ENCODE data around the gene ZNF44. TPM values are rescaled to one million over a fixed set of nuclear protein-coding genes. Genes with fewer than 3 reads are reported as not detected.

The ZNF44 gene
- total and polyA plus RNA-seq, 2 experiments from 2014 or later: 4.1 to 4.3 TPM

GRCh38 chr19:12272386-12272785 lies 22.3 kb downstream of the ZNF44 start:
- no peaks in the 10 kb centered on the region for H4K20me1 ChIP-seq (replicated peaks; ENCODE audit: insufficient read depth)
- Mint-ChIP-seq H3K9me3 (peaks cover 95% of the 10 kb centered on the region), H3K36me3 (ENCODE audit: low read depth) (peaks cover 63% of the 10 kb centered on the region), H3K27ac (no peak overlapping the region), H3K4me3 (no peak overlapping the region), H3K4me1 (no peaks in the 10 kb centered on the region), H3K27me3 (ENCODE audit: insufficient read depth, low read depth, poor library complexity) (peaks cover 2% of the 10 kb centered on the region)
- TF ChIP-seq ZNF462 (CRISPR knock-in tag; IDR thresholded peaks at IDR 0.05) (no peak), ETS1 (IDR thresholded peaks at IDR 0.05) (no peak), CREB1 (CRISPR knock-in tag; IDR thresholded peaks at IDR 0.05; ENCODE audit: low read depth) (no peak)
- H3F3A ChIP-seq (replicated peaks; ENCODE audit: low read depth): no peaks in the 10 kb centered on the region
- H3K4me3 ChIP-seq: no peak overlapping the region
- DNase-seq (ENCODE audit: low spot score): no peak
- H2AFZ ChIP-seq: no peak overlapping the region
- no peak for ATAC-seq
- H3K27ac ChIP-seq (ENCODE audit: low read depth): no peak overlapping the region
- no peaks in the 10 kb centered on the region for H3K4me1 ChIP-seq (ENCODE audit: insufficient read depth)
- no peaks in the 10 kb centered on the region for H3K27me3 ChIP-seq (ENCODE audit: insufficient read depth)
- 0 out of 2 replicates have a peak, but pooled peaks cover 5% of the 10 kb centered on the region for H3K79me2 ChIP-seq (replicated peaks; ENCODE audit: insufficient read depth)
- no peak overlapping the region for H3K4me2 ChIP-seq
- H3K36me3 ChIP-seq (ENCODE audit: insufficient read depth): peaks cover 61% of the 10 kb centered on the region
- no peaks in the 10 kb centered on the region for H3K9me2 ChIP-seq (ENCODE audit: insufficient read depth)

- Histone ChIP-seq H3K9me2 (ENCODE audit: insufficient read depth) (no peaks in the 10 kb centered on the region), H2AFZ (no peak overlapping the region), H3K4me3 (no peak overlapping the region), H3K27ac (ENCODE audit: low read depth) (no peak overlapping the region), H3K79me2 (replicated peaks; ENCODE audit: insufficient read depth) (0 out of 2 replicates have a peak, but pooled peaks cover 2% of the 10 kb centered on the region), H3K4me1 (ENCODE audit: insufficient read depth) (no peaks in the 10 kb centered on the region), H3K4me2 (no peak overlapping the region), H3K27me3 (ENCODE audit: insufficient read depth) (no peaks in the 10 kb centered on the region), H4K20me1 (replicated peaks; ENCODE audit: insufficient read depth) (no peaks in the 10 kb centered on the region), H3K36me3 (ENCODE audit: insufficient read depth) (peaks cover 54% of the 10 kb centered on the region), H3F3A (replicated peaks; ENCODE audit: low read depth) (no peaks in the 10 kb centered on the region)
- ATAC-seq: no peak
- H3K4me3 Mint-ChIP-seq: no peak overlapping the region
- no peak overlapping the region for H3K27ac Mint-ChIP-seq
- DNase-seq (ENCODE audit: low spot score): no peak
- H3K9me3 Mint-ChIP-seq: peaks cover 93% of the 10 kb centered on the region
- H3K36me3 Mint-ChIP-seq (ENCODE audit: low read depth): peaks cover 50% of the 10 kb centered on the region
- H3K4me1 Mint-ChIP-seq: no peaks in the 10 kb centered on the region
- H3K27me3 Mint-ChIP-seq (ENCODE audit: insufficient read depth, low read depth, poor library complexity): peaks cover 2% of the 10 kb centered on the region
- no peak for TF ChIP-seq EZH2 (IDR thresholded peaks at IDR 0.05; ENCODE audit: low read depth, unreplicated experiment)
- TF ChIP-seq CTCF (conservative IDR thresholded peaks at IDR 0.05; ENCODE audit: low read depth in 2 of 2): no peak
- no peak for TF ChIP-seq ZNF331 (CRISPR knock-in tag; IDR thresholded peaks at IDR 0.05; ENCODE audit: low read depth)
- TF ChIP-seq STAT1 (IDR thresholded peaks at IDR 0.05; ENCODE audit: unreplicated experiment): no peak
- no peak for TF ChIP-seq CREB1 (CRISPR knock-in tag; IDR thresholded peaks at IDR 0.05; ENCODE audit: low read depth)
- no peak for TF ChIP-seq REST (IDR thresholded peaks at IDR 0.05; ENCODE audit: unreplicated experiment)
- no peak for TF ChIP-seq EZH2phosphoT487 (IDR thresholded peaks at IDR 0.05; ENCODE audit: unreplicated experiment)
Observed at GRCh38 chr19:12270854-12271253, 23.8 kb downstream of the ZNF44 start.

Measured in GM23338 (cell line).